Endothelial cell of umbilical vein (primary cell): ENCODE data around the gene TTC23L. TPM values are rescaled to one million over a fixed set of nuclear protein-coding genes. Genes with fewer than 3 reads are reported as not detected.

Experiments used
- BruUV-seq: library from RNA; stranded (reverse); fragments of 400-500 nt; replicated peaks from 2 replicates; lab custom pipeline; 2021; lab: Mats Ljungman, UMichigan
- CTCF ChIA-PET: fragments of 300-600, 350-600 bp; sonication (Branson Sonifier 250); formaldehyde crosslinking; loops from one replicate; lab custom pipeline; 2021; ENCODE audit warnings: antibody characterized with exemption, inconsistent platforms; lab: Charles Lee
- POLR2A ChIA-PET: fragments of 300-600, 350-600 bp; sonication (Branson Sonifier 250); formaldehyde crosslinking; loops from one replicate; lab custom pipeline; 2021; ENCODE audit warnings: antibody characterized with exemption, inconsistent platforms; lab: Charles Lee
- DNase-seq: peaks from one replicate; pipeline ENCODE4 v3.0.0-alpha.2; 2011; ENCODE audit warnings: low read depth, low spot score
- FAIRE-seq: peaks from 2 replicates; lab custom pipeline; 2011; peaks lifted over from hg19 to GRCh38; lab: Jason Lieb, UNC
- H2AFZ ChIP-seq: 2 replicates; pipeline ENCODE4 v1.6.0; 2012; ENCODE audit warnings: low read depth, low read length, control low read depth, inconsistent platforms
- H3K27ac ChIP-seq: 2 replicates; pipeline ENCODE4 v1.5.1; 2011; ENCODE audit warnings: low read depth, mild to moderate bottlenecking, control low read depth, low read length, moderate library complexity; ENCODE audit not compliant: insufficient read depth
- H3K27me3 ChIP-seq, 2 experiments: 2 replicates each; pipeline versions ENCODE4 v1.6.0 to v1.6.1; 2011; ENCODE audit warnings: low read length in 2 of 2, mixed read lengths in 1 of 2; ENCODE audit not compliant: control insufficient read depth in 2 of 2, insufficient read depth in 2 of 2
- H3K36me3 ChIP-seq, 2 experiments: 2 replicates in 1 of 2; 3 replicates in 1 of 2; pipeline ENCODE4 v1.5.1; 2011; ENCODE audit warnings: low read length in 2 of 2, mild to moderate bottlenecking in 1 of 2, moderate library complexity in 1 of 2; ENCODE audit not compliant: control insufficient read depth in 2 of 2, insufficient read depth in 2 of 2; ENCODE audit errors: extremely low read depth in 1 of 2
- H3K4me1 ChIP-seq: 3 replicates; pipeline ENCODE4 v1.5.1; 2011; ENCODE audit warnings: mild to moderate bottlenecking, low read length; ENCODE audit not compliant: control insufficient read depth, insufficient read depth; ENCODE audit errors: extremely low read depth
- H3K4me2 ChIP-seq: 2 replicates; pipeline ENCODE4 v1.6.1; 2011; ENCODE audit warnings: low read length, control low read depth, mixed read lengths; ENCODE audit not compliant: insufficient read depth
- H3K4me3 ChIP-seq, 3 experiments: fragments of 200-600 bp in 1 of 3; sonication (generic), shearing (Covaris generic) in 1 of 3; replicated peaks in 1 of 3; 2 replicates each; pipeline ENCODE4 v1.5.1; 2011 to 2016; ENCODE audit warnings: control low read depth in 3 of 3, low read length in 3 of 3, mild to moderate bottlenecking in 2 of 3, inconsistent platforms in 1 of 3, low read depth in 1 of 3, moderate library complexity in 1 of 3; ENCODE audit not compliant: insufficient read depth in 1 of 3
- H3K79me2 ChIP-seq: 2 replicates; pipeline ENCODE4 v1.6.0; 2012; ENCODE audit warnings: low read length, inconsistent platforms; ENCODE audit not compliant: control insufficient read depth, insufficient read depth
- H3K9ac ChIP-seq: replicated peaks from 2 replicates; pipeline ENCODE3; 2011; ENCODE audit warnings: low read length, control low read depth; ENCODE audit not compliant: insufficient read depth; ENCODE audit errors: extremely low read depth
- H3K9me1 ChIP-seq: replicated peaks from 3 replicates; pipeline ENCODE4 v1.6.0; 2011; ENCODE audit warnings: mild to moderate bottlenecking, low read length; ENCODE audit not compliant: control insufficient read depth, insufficient read depth; ENCODE audit errors: extremely low read depth
- H3K9me3 ChIP-seq: replicated peaks from 2 replicates; pipeline ENCODE4 v1.5.1; 2012; ENCODE audit warnings: low read length, inconsistent platforms; ENCODE audit not compliant: control insufficient read depth, insufficient read depth
- H4K20me1 ChIP-seq: replicated peaks from 2 replicates; pipeline ENCODE3; 2011; ENCODE audit warnings: mild to moderate bottlenecking, low read length; ENCODE audit not compliant: control insufficient read depth, insufficient read depth; ENCODE audit errors: extremely low read depth
- EZH2 ChIP-seq: IDR thresholded peaks from 2 replicates; pipeline ENCODE4 v1.6.1; 2012; ENCODE audit warnings: borderline replicate concordance, low read depth, mild to moderate bottlenecking, moderate library complexity, low read length, inconsistent platforms; ENCODE audit not compliant: severe bottlenecking
- FOS ChIP-seq: IDR thresholded peaks from 2 replicates; pipeline ENCODE4 v1.6.1; 2011; ENCODE audit warnings: mild to moderate bottlenecking, low read length, moderate library complexity, borderline replicate concordance; ENCODE audit not compliant: insufficient read depth
- GATA2 ChIP-seq: IDR thresholded peaks from 2 replicates; pipeline ENCODE4 v1.7.0; 2011; ENCODE audit warnings: low read depth, mild to moderate bottlenecking, moderate library complexity, mixed read lengths, low read length; ENCODE audit not compliant: insufficient read length, insufficient read depth
- JUN ChIP-seq: IDR thresholded peaks from 2 replicates; pipeline ENCODE4 v1.6.1; 2011; ENCODE audit warnings: borderline replicate concordance, low read depth; ENCODE audit not compliant: insufficient read length, insufficient read depth
- MYC ChIP-seq: IDR thresholded peaks from one replicate; pipeline ENCODE4 v1.6.1; 2011; ENCODE audit warnings: mild to moderate bottlenecking, low read depth, low read length
- POLR2A ChIP-seq: IDR thresholded peaks from 2 replicates; pipeline ENCODE4 v1.6.1; 2012; ENCODE audit warnings: low read depth, mild to moderate bottlenecking, control low read depth, low read length
- POLR2AphosphoS5 ChIP-seq: IDR thresholded peaks from 2 replicates; pipeline ENCODE4 v1.6.1; 2012; ENCODE audit warnings: low read depth, mild to moderate bottlenecking, control low read depth, low read length, moderate library complexity; ENCODE audit not compliant: insufficient read depth
- dilution Hi-C: fragments of 300-500 bp; cut with MboI; formaldehyde crosslinking; loops from one replicate; pipeline ENCODE4 v1.15.0; 2019; ENCODE audit warnings: low sequenced_read_pairs; ENCODE audit not compliant: extremely low pct_ligation_motif_present
- intact Hi-C: fragments of 100-400 bp; cut with micrococcal nuclease; formaldehyde crosslinking; loops from one replicate; pipeline ENCODE4 v1.10.0; 2022
- polyA plus RNA-seq, 4 experiments: library from polyadenylated mRNA; depleted of rRNA in 3 of 4; stranded (reverse) in 3 of 4; unstranded in 1 of 4; fragments of >200 nt; gene quantifications; 2 replicates each; pipeline versions ENCODE4 v1.2.1 to v1.2.3, GENCODE V29; 2011 to 2012; ENCODE audit warnings: missing spikeins in 1 of 4
- total RNA-seq: library from RNA; stranded (reverse); gene quantifications from 2 replicates; pipeline ENCODE4 v1.2.3, GENCODE V29; 2021
- TF ChIP-seq, protein P1 (sequence below), 2 donors: IDR thresholded peaks; 1 replicate in 1 of 2; 2 replicates in 1 of 2; pipeline ENCODE4 v1.5.1; 2011; ENCODE audit warnings: low read length in 2 of 2, mild to moderate bottlenecking in 2 of 2, moderate library complexity in 2 of 2, control low read depth in 1 of 2, inconsistent platforms in 1 of 2, low read depth in 1 of 2; ENCODE audit not compliant: insufficient read depth in 1 of 2; ENCODE audit errors: extremely low read depth in 1 of 2
- TF ChIP-seq, protein P2 (sequence below): IDR thresholded peaks from 2 replicates; pipeline ENCODE4 v1.6.1; 2011; ENCODE audit not compliant: insufficient read depth, insufficient read length

Gene TTC23L
- total and polyA plus RNA-seq, 2 donors (not counting 3 experiments of a cell fraction or from before 2014, with no cell fraction given): not detected

DNA sequence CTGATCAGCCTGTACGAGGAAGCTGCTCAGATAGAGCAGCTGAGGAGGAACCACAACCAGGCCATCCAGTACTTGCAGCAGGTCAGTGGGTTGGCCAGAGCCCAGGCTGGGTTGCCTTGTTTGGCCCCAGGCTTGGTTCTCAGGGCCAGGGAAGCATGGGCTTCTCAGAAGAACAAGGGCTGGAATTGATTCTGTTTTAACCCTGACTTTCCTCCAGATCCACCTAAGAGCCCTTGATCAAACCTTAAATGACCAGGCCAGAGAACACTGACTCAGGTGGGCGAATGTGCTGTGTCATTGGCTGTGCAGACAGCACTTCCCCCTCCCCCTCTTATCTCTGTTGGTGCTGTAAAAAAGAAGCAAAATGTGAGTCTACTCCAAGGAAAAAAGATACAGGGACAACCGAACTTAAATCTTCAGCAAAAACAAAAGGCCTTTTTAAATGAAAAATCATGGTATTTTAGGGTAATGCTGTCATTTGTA is 28.1 kb downstream of the TTC23L start:
- Histone ChIP-seq H3K4me1 (peaks cover 22% of the 10 kb centered on the region), H3K9ac (no peak overlapping the region), H2AFZ (no peak overlapping the region), H3K9me1 (no peaks in the 10 kb centered on the region), H3K27me3 (no peaks in the 10 kb centered on the region), H3K36me3 (no peaks in the 10 kb centered on the region), H3K27ac (no peak overlapping the region), H3K9me3 (no peaks in the 10 kb centered on the region), H3K4me3 (no peak overlapping the region), H3K4me2 (no peak overlapping the region), H3K79me2 (no peaks in the 10 kb centered on the region), H4K20me1 (no peaks in the 10 kb centered on the region)
- BruUV-seq: no TSS peak
- CTCF ChIA-PET: no interaction called here
- intact Hi-C loops: no loop called here
- TF ChIP-seq FOS (no peak), MYC (no peak), GATA2 (no peak)
- TF ChIP-seq, protein P1, sequence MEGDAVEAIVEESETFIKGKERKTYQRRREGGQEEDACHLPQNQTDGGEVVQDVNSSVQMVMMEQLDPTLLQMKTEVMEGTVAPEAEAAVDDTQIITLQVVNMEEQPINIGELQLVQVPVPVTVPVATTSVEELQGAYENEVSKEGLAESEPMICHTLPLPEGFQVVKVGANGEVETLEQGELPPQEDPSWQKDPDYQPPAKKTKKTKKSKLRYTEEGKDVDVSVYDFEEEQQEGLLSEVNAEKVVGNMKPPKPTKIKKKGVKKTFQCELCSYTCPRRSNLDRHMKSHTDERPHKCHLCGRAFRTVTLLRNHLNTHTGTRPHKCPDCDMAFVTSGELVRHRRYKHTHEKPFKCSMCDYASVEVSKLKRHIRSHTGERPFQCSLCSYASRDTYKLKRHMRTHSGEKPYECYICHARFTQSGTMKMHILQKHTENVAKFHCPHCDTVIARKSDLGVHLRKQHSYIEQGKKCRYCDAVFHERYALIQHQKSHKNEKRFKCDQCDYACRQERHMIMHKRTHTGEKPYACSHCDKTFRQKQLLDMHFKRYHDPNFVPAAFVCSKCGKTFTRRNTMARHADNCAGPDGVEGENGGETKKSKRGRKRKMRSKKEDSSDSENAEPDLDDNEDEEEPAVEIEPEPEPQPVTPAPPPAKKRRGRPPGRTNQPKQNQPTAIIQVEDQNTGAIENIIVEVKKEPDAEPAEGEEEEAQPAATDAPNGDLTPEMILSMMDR (IDR thresholded peaks at IDR 0.05; ENCODE audit: extremely low read depth in 1 of 2, insufficient read depth in 1 of 2, low read depth in 1 of 2, low read length in 2 of 2): no peak
- dilution Hi-C loops: no loop called here
- no peak for DNase-seq
- POLR2A ChIA-PET: no interaction called here
- no peak for FAIRE-seq

DNA sequence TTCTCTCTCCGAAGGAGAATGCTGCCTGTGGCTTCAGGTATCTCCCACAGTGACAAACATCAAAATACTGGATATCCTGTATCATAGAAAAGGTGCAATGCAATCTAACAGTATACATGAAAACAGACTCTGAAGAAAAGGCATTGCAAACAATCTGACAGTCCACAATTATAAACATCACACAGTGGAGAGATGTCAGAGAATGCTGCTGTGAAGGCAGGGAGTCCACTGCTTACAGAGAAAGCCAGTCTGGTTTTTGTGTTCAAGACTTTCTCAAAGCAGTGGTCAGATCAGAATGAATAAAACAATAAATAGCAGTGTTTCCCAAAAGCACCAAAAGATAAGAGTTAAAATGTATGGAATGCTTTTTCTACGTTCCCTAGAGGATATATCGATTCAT is 28.7 kb downstream of the TTC23L start:
- no peaks in the 10 kb centered on the region for H3K9me3 ChIP-seq
- no peak overlapping the region for H3K4me3 ChIP-seq
- no peaks in the 10 kb centered on the region for H3K36me3 ChIP-seq
- H2AFZ ChIP-seq: no peak overlapping the region
- no peak for TF ChIP-seq GATA2
- no peak for TF ChIP-seq JUN
- no peak for TF ChIP-seq POLR2AphosphoS5
- TF ChIP-seq FOS: no peak
- TF ChIP-seq, protein P1 (IDR thresholded peaks at IDR 0.05; ENCODE audit: extremely low read depth in 1 of 2, insufficient read depth in 1 of 2, low read depth in 1 of 2, low read length in 2 of 2): no peak
- TF ChIP-seq MYC: no peak
- TF ChIP-seq, protein P2, sequence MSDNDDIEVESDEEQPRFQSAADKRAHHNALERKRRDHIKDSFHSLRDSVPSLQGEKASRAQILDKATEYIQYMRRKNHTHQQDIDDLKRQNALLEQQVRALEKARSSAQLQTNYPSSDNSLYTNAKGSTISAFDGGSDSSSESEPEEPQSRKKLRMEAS: no peak
- TF ChIP-seq EZH2: no peak
- no peak for TF ChIP-seq POLR2A
- DNase-seq (no peak), FAIRE-seq (no peak)
- no peaks in the 10 kb centered on the region for H3K9me1 ChIP-seq
- H3K9ac ChIP-seq: no peak overlapping the region
- no peaks in the 10 kb centered on the region for H4K20me1 ChIP-seq
- dilution Hi-C loops: no loop called here
- no peak overlapping the region for H3K4me2 ChIP-seq
- H3K4me1 ChIP-seq: peaks cover 19% of the 10 kb centered on the region
- intact Hi-C loops: no loop called here
- H3K27ac ChIP-seq: no peak overlapping the region
- POLR2A ChIA-PET: no interaction called here
- no peaks in the 10 kb centered on the region for H3K27me3 ChIP-seq
- no peaks in the 10 kb centered on the region for H3K79me2 ChIP-seq
- CTCF ChIA-PET: interaction anchor here (0.8 kb wide), 1 partner anchor 36 kb away, joined by 3 read pairs; no protein-coding TSS in a partner anchor
- BruUV-seq: no TSS peak
